ENCODE data around the gene BCORL1.
A peak's percentile ranks its signal among the peaks of the same experiment; 100 is the strongest.

BCORL1 gene

DNA sequence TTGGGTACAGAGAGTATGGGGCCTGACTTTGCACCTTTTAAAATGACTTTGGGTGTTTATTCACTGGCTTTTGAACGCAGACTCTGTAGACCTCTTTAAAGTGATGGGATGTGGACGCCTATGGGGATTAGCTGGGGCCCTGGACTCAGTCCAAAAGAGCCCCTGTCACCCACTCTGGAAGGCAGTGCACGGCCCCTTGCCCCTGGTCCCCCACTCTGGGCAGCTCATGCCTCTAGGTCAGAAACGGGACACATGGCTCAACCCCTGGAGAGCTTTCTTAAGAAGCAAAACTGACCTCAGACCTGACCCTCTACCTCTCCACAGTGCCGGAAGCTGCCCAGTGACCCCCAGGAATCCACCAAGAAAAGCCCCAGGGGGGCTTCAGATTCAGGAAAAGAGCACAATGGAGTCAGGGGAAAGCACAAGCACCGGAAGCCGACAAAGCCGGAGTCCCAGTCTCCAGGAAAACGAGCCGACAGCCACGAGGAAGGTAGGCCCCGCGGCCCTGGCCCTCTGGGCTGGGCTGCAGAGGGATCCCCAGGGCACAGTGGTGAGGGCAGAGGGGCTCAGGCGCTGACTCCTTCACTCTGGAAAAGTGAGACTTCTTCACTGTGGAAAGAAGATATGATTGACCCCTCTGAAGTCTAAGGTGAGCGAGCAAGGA, 38.4 kb downstream of the BCORL1 start:
- H3K4me1 ChIP-seq: peaks cover 0 to 18% (median 0%) of the 10 kb centered on the region in 4 donors
- intact Hi-C loops (cut with DNase I; ENCODE audit: low total_unique reads): loop anchor here (10.0 kb wide), 1 partner anchor 86 kb away; no protein-coding TSS in a partner anchor
- TF ChIP-seq, protein P1, sequence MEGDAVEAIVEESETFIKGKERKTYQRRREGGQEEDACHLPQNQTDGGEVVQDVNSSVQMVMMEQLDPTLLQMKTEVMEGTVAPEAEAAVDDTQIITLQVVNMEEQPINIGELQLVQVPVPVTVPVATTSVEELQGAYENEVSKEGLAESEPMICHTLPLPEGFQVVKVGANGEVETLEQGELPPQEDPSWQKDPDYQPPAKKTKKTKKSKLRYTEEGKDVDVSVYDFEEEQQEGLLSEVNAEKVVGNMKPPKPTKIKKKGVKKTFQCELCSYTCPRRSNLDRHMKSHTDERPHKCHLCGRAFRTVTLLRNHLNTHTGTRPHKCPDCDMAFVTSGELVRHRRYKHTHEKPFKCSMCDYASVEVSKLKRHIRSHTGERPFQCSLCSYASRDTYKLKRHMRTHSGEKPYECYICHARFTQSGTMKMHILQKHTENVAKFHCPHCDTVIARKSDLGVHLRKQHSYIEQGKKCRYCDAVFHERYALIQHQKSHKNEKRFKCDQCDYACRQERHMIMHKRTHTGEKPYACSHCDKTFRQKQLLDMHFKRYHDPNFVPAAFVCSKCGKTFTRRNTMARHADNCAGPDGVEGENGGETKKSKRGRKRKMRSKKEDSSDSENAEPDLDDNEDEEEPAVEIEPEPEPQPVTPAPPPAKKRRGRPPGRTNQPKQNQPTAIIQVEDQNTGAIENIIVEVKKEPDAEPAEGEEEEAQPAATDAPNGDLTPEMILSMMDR (IDR thresholded peaks at IDR 0.05): no peak
- no peaks in the 10 kb centered on the region for H3K9me3 ChIP-seq
- H3K27ac ChIP-seq: no peak overlapping the region
- peaks cover 10 to 50% (median 33%) of the 10 kb centered on the region in 3 donors for H3K36me3 ChIP-seq
- no peak for DNase-seq
- no peak overlapping the region for H3K4me3 ChIP-seq
- no peaks in the 10 kb centered on the region for H3K27me3 ChIP-seq

DNA sequence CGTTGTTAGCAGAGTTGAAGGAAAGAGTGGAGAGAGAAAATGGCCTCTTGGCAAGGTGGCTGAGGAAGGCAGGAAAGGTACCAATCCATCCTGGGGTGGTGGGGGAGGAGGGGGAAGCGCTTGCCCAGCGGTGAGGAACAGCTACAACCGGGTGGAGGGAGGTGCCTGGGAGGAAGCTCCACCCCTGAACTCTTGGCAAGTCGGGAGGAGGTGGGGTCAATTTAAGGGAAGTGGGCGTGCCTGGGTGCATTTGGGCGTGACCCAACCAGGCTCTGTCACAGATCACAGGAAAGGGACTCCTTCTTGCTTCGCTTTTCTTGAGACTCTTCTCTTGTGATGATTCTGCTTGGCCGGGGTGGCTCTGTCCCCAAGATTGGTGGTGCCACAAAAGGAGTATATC, 41.7 kb downstream of the BCORL1 start:
- DNase-seq: peak; percentile 81 to 86
- peaks cover 0 to 11% (median 0%) of the 10 kb centered on the region in 4 donors for H3K4me1 ChIP-seq
- H3K27ac ChIP-seq: no peak overlapping the region
- intact Hi-C loops (cut with DNase I; ENCODE audit: low total_unique reads): loop anchor here (10.0 kb wide), 1 partner anchor 89 kb away; no protein-coding TSS in a partner anchor
- TF ChIP-seq, protein P1 (IDR thresholded peaks at IDR 0.05): no peak
- H3K36me3 ChIP-seq: peaks cover 10 to 44% (median 37%) of the 10 kb centered on the region in 3 donors
- no peaks in the 10 kb centered on the region for H3K27me3 ChIP-seq
- no peaks in the 10 kb centered on the region for H3K9me3 ChIP-seq
- H3K4me3 ChIP-seq: no peak overlapping the region

DNA sequence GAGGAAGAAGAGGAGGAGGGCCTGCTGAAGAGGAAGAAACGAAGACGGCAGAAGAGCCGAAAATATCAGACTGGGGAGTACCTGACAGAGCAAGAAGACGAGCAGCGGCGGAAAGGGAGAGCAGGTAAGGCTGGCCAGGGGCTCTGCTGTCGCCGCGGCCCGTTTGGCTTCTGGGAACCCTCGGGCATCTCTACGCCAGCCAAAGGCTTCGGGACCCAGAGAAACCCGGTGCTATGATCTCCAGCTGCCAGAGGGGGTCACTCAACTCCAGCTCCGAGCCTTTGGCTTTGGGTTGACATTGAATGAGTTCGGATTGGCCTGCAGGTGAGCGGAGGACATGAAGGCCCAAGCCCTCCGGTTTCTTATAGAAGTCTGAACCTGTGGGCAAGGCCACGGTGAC, 42.8 kb downstream of the BCORL1 start:
- no peaks in the 10 kb centered on the region for H3K27me3 ChIP-seq
- H3K36me3 ChIP-seq: peaks cover 15 to 55% (median 47%) of the 10 kb centered on the region in 3 donors
- no peak for DNase-seq
- intact Hi-C loops (cut with DNase I; ENCODE audit: low total_unique reads): loop anchor here (10.0 kb wide), 1 partner anchor 90 kb away; no protein-coding TSS in a partner anchor
- no peak overlapping the region for H3K4me3 ChIP-seq
- peaks cover 0 to 3% (median 0%) of the 10 kb centered on the region in 4 donors for H3K4me1 ChIP-seq
- no peak overlapping the region for H3K27ac ChIP-seq
- TF ChIP-seq, protein P1 (IDR thresholded peaks at IDR 0.05): no peak
- no peaks in the 10 kb centered on the region for H3K9me3 ChIP-seq

DNA sequence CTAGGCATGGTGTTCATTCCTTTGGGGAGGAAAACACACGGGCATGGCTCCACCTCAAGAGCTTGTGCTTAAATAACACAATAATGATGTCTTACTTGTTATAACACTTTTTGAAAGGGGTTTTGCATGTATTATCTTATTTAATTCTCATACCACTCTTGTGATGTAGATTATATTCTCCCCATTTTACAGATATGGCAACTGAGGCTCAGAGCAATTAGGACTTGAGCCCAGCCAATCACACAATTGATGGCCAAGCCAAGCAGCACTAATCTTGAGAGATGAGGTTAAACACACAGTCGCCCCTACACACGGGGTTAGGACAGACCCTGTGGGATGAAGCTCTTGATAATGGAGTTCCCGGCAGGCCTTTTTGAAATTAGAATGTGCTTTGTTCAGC, 45.1 kb downstream of the BCORL1 start:
- H3K27ac ChIP-seq: no peak overlapping the region
- no peaks in the 10 kb centered on the region for H3K9me3 ChIP-seq
- H3K4me1 ChIP-seq: peaks cover 0 to 3% (median 0%) of the 10 kb centered on the region in 4 donors
- intact Hi-C loops (cut with DNase I; ENCODE audit: low total_unique reads): loop anchor here (10.0 kb wide), 1 partner anchor 93 kb away; no protein-coding TSS in a partner anchor
- TF ChIP-seq, protein P1 (IDR thresholded peaks at IDR 0.05): no peak
- peaks cover 12 to 60% (median 44%) of the 10 kb centered on the region in 3 donors for H3K36me3 ChIP-seq
- DNase-seq: no peak
- H3K27me3 ChIP-seq: no peaks in the 10 kb centered on the region
- H3K4me3 ChIP-seq: no peak overlapping the region

DNA sequence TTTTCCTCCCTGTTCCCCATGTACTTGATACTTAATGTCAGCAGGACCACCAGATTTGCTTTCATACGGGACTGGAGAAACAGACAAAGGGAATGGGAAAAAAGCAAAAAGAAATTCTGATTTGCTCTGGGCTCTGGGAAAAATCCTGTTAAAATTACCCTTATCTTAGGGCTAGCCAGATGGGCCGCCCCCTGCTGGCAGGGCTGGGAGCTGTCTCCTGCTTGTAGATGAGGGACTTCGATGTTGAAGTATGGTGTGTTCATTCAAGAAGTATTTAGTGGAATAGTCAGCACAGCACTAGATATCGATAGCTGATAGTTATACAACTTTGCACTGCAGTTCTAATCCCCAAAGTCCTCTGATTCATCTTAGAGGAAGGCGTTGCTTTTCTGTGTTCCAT, 45.8 kb downstream of the BCORL1 start:
- DNase-seq: peak in 1 of 2 donors; percentile 31
- TF ChIP-seq, protein P1 (IDR thresholded peaks at IDR 0.05): peak; percentile 41 to 53
- no peak overlapping the region for H3K4me3 ChIP-seq
- peaks cover 5 to 55% (median 37%) of the 10 kb centered on the region in 3 donors for H3K36me3 ChIP-seq
- intact Hi-C loops (cut with DNase I; ENCODE audit: low total_unique reads): loop anchor here (10.0 kb wide), 1 partner anchor 93 kb away; no protein-coding TSS in a partner anchor
- H3K27ac ChIP-seq: no peak overlapping the region
- peaks cover 0 to 3% (median 0%) of the 10 kb centered on the region in 4 donors for H3K4me1 ChIP-seq
- H3K27me3 ChIP-seq: no peaks in the 10 kb centered on the region
- H3K9me3 ChIP-seq: no peaks in the 10 kb centered on the region
